Measurements from ENCODE around the gene SH3TC2.

Gene SH3TC2

DNA sequence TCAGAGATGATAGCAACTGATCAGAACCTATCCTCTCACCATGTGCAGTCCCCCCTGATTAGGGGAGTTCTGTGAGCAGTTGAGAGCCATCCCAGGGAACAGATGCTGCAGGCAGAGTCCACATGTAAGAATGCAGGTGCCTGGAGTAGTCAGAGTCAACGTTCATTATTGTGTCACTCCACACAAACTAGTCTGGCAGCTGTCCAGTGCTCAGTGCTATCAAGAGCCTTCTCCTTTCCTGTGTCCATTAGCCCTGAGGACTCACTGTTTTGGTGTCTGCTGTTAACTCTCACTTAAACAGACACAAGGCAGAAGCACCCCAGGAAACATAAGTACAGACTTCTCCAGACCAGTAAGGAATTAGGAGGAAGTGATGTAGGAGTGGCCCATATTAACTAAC is 2.5 kb downstream of the SH3TC2 start:
- no peak for DNase-seq (ENCODE audit: low spot score)

DNA sequence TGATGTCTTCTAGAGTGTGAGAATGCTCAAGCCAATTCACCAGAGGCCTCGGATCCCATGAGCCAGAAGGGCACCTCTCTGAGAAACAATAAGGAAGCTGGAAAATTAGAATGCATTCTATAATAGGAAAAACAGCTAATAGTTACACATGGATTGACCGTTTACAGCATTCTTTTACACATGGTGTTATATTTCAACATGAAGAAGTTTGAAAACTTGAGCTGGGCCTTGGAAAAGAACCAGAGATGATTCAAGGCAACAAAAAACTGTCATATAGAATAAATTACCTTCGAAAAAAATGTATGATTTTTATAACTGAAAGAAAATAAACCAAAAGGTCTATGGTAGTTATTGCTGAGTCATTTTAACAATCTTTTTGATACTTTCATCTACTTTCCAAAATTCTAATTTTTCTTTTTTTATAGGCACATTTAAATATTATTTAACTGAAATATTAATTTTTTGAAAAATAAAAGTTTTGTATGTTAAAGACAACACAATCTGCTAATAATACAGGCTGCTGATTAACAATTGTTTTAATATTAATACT is 6.2 kb downstream of the SH3TC2 start:
- DNase-seq (ENCODE audit: low spot score) = no peak

- DNase-seq (ENCODE audit: low spot score) = peak; percentile 21
Observed at GRCh38 chr5:149054416-149054815, 8.4 kb downstream of the SH3TC2 start.

- DNase-seq (ENCODE audit: low spot score) = peak; percentile 68
Observed at GRCh38 chr5:149053072-149053695, 9.7 kb downstream of the SH3TC2 start.

DNA sequence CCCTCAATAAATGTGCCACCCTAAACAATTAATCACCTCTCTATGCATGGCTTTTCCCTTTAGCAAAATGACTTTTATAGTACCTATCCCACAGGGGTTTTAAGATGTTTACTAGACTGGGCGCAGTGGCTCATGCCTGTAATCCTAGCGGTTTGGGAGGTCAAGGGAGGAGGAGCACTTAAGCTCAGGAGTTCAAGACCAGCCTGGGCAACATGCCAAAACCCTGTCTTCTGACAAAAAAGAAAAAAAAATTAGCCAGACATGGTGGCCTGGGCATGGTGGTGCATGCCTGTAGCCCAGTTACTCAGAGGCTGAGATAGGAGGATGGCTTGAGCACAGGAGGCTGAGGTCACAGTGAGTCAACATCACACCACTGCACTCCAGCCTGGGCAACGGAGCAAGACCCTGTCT is 13.5 kb downstream of the SH3TC2 start:
- no peak for DNase-seq (ENCODE audit: low spot score)

DNA sequence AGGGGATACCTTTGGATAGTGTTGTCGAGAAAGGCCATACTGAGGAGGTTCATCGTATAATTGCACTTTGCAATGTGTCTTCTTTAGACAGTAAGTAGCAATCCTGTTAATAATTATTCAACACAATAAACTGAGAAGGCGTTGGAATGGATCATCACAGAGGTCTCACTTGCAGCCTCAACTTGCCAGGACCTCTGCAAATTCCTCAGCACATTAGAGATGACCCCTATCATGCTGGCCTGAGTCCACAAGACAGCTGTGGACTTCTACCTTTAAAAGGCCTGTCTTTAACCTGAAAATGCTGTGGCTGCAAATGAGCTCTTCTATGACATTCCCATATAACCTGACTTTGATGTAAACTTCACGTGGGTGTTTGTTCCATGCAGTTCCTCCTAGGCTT is 14.1 kb downstream of the SH3TC2 start:
- DNase-seq (ENCODE audit: low spot score) = no peak

GRCh38 chr5:149047462-149047861 is 15.4 kb downstream of the SH3TC2 start:
- no peak for DNase-seq (ENCODE audit: low spot score)

- no peak for DNase-seq (ENCODE audit: low spot score)
Observed at GRCh38 chr5:149046196-149046829, 16.5 kb downstream of the SH3TC2 start.

- no peak for DNase-seq (ENCODE audit: low spot score)
Observed at GRCh38 chr5:149045089-149045460, 17.8 kb downstream of the SH3TC2 start.

DNA sequence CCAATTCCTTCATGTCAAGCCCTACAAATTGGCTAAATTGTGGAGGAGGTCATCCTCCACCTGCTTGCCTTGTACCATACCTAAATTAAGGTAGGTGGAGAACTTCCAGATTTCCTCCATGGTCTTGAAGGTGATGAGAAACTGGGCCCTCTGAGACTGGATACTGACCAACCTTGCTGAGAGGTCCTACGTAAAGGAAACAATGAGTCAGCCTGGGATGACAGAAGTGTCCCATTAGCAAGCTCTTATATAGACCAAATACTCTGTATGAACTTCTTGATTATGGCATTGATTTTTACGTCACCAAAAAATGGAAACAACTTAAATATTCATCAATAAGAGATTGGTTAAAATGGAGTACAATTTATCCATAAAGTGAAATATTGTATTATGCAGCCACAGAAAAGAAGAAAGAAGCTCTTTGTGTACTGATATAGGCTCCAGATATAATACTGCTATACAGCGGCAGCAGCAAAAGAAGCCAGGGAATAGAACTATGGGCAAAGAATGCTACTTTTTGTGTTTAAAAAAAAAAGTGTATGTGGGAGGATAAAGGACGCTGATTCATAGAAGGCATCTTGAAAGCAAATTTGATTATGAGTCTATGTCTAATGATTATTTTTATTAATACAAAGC is 18.3 kb downstream of the SH3TC2 start:
- no peak for DNase-seq (ENCODE audit: low spot score)

DNA sequence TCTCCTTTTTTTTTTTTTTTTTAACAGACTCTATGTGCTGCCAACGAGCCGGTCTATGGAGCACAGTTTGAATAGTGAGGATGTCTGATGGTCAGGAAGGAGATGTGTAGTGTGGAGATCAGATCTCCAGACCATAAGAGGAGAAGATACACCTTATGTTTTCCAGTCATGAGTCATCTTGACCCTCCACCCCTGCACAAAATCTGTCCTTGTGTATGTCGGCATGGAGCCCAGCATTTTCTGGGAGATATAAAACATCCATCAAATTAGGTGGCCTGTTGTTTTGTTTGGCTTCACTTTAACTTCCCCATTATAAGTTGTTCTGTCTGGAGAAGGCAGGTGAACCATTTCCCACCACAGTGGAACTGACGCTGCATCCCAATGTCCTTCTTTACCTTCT is 19.2 kb downstream of the SH3TC2 start:
- DNase-seq (ENCODE audit: low spot score) = no peak

DNA sequence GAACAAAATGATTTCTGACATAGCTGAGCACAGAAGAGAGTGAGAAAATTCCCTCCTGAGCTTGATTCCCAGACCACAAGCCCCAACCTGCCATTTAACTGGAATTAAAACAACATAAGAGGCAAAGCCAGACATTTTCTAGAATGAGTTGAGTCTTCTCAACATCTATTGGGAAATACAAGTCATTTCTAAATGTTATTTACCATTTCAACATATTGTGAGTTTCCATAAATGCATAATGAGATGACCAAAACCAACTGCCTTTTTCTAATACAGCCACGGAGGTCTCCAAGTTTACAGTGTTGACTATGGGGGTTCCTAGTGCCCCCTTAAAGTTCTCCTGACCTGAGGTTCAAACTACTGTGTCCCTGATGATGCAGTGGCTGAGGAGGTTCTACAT is 20.0 kb downstream of the SH3TC2 start:
- DNase-seq (ENCODE audit: low spot score) = no peak

DNA sequence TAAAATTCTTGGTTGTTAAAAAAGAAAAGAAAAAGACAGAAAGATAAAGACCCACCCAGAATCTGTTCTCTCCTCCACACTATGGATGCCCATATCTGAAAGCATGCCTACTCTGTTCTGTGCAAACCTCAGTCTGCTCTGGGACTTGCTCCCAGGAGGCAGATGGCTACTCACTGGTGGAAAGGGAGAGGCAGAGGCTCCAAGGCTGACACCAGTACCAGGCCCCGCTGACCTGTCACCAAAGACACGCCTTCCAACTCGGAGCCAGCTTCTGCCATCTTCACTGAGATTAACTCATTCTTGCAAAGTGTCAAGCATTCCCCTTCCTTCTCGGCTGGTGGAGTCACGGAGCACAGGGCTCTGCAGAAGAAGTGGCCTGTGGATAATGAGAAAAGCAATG is 21.6 kb downstream of the SH3TC2 start:
- no peak for DNase-seq (ENCODE audit: low spot score)

- DNase-seq (ENCODE audit: low spot score) = no peak
Observed at GRCh38 chr5:149040421-149040820, 22.4 kb downstream of the SH3TC2 start.

DNA sequence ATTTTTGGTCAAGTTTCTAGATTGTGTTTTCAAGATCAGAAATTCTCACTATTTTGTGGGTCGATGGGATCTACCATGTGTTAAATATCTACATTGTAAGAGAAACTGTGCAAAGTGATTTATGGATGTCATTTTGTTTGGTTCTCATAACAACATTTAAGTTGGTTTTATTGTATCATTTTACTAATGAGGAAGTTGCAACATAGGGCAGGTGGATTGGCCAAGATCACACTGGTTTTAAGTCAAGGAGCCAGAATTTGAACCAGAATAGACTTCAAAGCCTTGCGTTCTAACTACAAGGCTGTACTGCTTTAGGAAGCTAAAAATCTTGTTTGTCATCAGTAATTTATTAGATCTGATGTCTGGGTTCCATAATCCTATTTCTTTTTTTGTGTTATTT is 23.4 kb downstream of the SH3TC2 start:
- DNase-seq (ENCODE audit: low spot score) = no peak

DNA sequence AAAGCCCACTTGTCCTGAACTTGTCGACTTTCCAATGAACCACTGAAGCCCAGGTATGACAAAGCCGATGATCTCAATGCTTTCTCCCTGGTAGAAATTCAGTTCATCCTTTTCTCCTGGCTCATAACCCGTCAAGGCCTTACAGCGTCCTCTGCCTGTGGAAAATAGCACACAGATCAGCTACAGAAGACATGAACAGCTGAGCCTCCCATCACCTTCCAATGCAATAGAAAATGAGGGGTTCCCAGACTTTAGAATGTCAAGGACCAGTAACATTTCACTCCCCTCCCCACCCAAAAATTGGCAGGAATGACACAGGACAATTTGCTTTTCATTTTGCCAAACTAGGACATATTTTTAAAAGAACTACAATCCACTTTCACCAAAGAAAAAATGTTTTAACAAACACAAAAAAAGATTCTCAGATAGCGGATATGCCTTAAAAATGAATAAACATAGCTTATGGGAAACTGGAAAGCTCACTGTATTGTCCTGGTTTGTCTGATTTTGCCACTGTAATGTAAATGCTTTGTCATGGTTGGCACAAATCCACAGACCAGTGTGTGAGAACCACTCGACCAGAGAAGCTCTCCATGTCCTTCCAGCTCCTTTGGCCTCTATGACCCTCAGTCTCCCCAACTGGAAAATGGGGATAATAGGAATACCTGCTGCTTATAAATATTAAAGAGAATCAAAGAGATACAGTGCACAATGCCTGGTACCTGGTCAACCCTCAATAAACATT is 24.4 kb downstream of the SH3TC2 start:
- DNase-seq (ENCODE audit: low spot score) = no peak

- DNase-seq (ENCODE audit: low spot score) = no peak
Observed at GRCh38 chr5:149037817-149038216, 25.0 kb downstream of the SH3TC2 start.

- no peak for DNase-seq (ENCODE audit: low spot score)
Observed at GRCh38 chr5:149036970-149037369, 25.9 kb downstream of the SH3TC2 start.

DNA sequence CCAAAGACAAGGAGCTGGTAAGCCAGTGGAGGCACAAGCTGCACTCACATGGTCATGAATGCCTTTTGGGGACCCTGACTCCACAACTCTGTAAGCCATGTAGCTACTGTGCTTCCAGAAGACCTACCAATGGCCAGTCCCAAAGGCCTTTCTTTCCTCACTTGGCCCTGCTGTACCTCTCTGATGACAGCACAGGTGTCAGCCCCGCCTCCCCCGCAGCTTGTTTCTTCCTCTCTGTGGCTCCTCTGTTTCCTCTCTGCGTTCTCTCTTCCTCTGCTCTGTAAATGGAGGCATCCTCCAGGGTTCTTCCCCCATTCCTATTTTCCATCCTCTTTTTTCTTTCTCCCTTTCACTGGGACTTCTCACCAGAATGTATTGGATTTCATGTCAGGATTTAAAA is 26.7 kb downstream of the SH3TC2 start:
- no peak for DNase-seq (ENCODE audit: low spot score)

- peak; percentile 80 for DNase-seq (ENCODE audit: low spot score)
Observed at GRCh38 chr5:149035372-149035790, 27.5 kb downstream of the SH3TC2 start.

GRCh38 chr5:149030838-149031397 is 31.9 kb downstream of the SH3TC2 start:
- no peak for DNase-seq (ENCODE audit: low spot score)

DNA sequence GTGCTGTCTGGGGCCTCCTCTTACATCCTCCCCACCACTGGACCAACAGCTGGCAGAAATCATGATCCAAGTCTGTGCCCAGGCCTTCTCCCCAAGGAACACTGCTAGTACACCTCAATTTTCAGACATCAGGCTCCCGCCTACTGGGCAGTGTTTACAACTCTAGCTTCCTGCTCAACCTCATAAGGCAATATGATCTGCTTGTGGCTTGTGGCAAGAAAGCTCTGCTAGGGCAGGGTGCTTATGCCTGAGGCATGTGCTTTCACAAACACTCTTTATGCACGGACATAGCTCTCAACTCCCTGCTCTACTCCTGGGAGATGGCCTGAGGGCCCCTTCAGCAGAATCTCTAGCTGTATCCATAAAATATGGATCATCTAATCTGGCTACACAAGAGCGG is 32.5 kb downstream of the SH3TC2 start:
- DNase-seq (ENCODE audit: low spot score) = no peak
